Liver (tissue), 9 donors: ENCODE measurements around the gene TRPM6. TPM values are rescaled to one million over a fixed set of nuclear protein-coding genes. Genes with fewer than 3 reads are reported as not detected.
"Not testable (repeated sequence)": the region's sequence is repeated elsewhere in the genome, so short reads cannot be mapped to it uniquely, and the experiment has no call there.

ENCODE experiments used
- DNase-seq: peaks from one replicate; pipeline ENCODE4 v3.0.0-alpha.2; 2017; ENCODE audit warnings: low spot score
- H3K27ac ChIP-seq, 2 donors: one replicate each; pipeline ENCODE4 v1.7.0; 2013; ENCODE audit warnings: inconsistent platforms in 2 of 2, low read length in 2 of 2, control low read depth in 1 of 2, low read depth in 1 of 2, mild to moderate bottlenecking in 1 of 2
- H3K27me3 ChIP-seq, 4 donors: one replicate each; pipeline versions ENCODE4 v1.6.1 to v1.7.0; 2013; ENCODE audit warnings: low read length in 3 of 4, inconsistent platforms in 1 of 4, mild to moderate bottlenecking in 1 of 4, moderate library complexity in 1 of 4; ENCODE audit not compliant: control insufficient read depth in 4 of 4, insufficient read depth in 4 of 4
- H3K36me3 ChIP-seq, 4 donors: one replicate each; pipeline versions ENCODE4 v1.6.1 to v1.7.0; 2013; ENCODE audit warnings: low read length in 3 of 4, mild to moderate bottlenecking in 3 of 4, low read depth in 1 of 4, moderate library complexity in 1 of 4; ENCODE audit not compliant: control insufficient read depth in 4 of 4, insufficient read depth in 3 of 4
- H3K4me1 ChIP-seq, 4 donors: one replicate each; pipeline versions ENCODE4 v1.6.1 to v1.7.0; 2013; ENCODE audit warnings: low read length in 3 of 4, mild to moderate bottlenecking in 3 of 4, moderate library complexity in 1 of 4; ENCODE audit not compliant: control insufficient read depth in 4 of 4, insufficient read depth in 4 of 4
- H3K4me3 ChIP-seq, 3 donors: one replicate each; pipeline versions ENCODE4 v1.6.1 to v1.7.0; 2013; ENCODE audit warnings: low read length in 3 of 3, control low read depth in 1 of 3, low read depth in 1 of 3, mild to moderate bottlenecking in 1 of 3
- H3K9ac ChIP-seq, 2 donors: one replicate each; pipeline ENCODE4 v1.7.0; 2013; ENCODE audit warnings: low read length in 2 of 2, mild to moderate bottlenecking in 2 of 2, moderate library complexity in 2 of 2, control low read depth in 1 of 2, low read depth in 1 of 2
- H3K9me3 ChIP-seq, 4 donors: one replicate each; pipeline versions ENCODE4 v1.6.1 to v1.7.0; 2013; ENCODE audit warnings: low read length in 3 of 4; ENCODE audit not compliant: control insufficient read depth in 4 of 4
- FOXA1 ChIP-seq: IDR thresholded peaks from 2 replicates; pipeline ENCODE4 v1.6.1; 2016; ENCODE audit warnings: antibody characterized with exemption
- FOXA2 ChIP-seq: IDR thresholded peaks from 2 replicates; pipeline ENCODE4 v1.6.1; 2016; ENCODE audit warnings: antibody characterized with exemption
- GABPA ChIP-seq, 2 donors: IDR thresholded peaks in 1 of 2; conservative IDR thresholded peaks in 1 of 2; 2 replicates each; pipeline ENCODE4 v1.6.1; 2016; ENCODE audit warnings: antibody characterized with exemption in 2 of 2, mild to moderate bottlenecking in 1 of 2, moderate library complexity in 1 of 2
- HNF4A ChIP-seq, 2 donors: conservative IDR thresholded peaks; 2 replicates each; pipeline ENCODE4 v1.6.1; 2016; ENCODE audit warnings: antibody characterized with exemption in 2 of 2, mild to moderate bottlenecking in 2 of 2
- HNF4G ChIP-seq: IDR thresholded peaks from 2 replicates; pipeline ENCODE4 v1.6.1; 2016; ENCODE audit warnings: antibody characterized with exemption
- JUND ChIP-seq, 2 donors: IDR thresholded peaks; 2 replicates each; pipeline ENCODE4 v1.6.1; 2016; ENCODE audit warnings: antibody characterized with exemption in 2 of 2
- RAD21 ChIP-seq, 2 donors: IDR thresholded peaks; 2 replicates each; pipeline ENCODE4 v1.6.1; 2016; ENCODE audit warnings: antibody characterized with exemption in 2 of 2, mild to moderate bottlenecking in 2 of 2
- RXRA ChIP-seq, 2 donors: IDR thresholded peaks; 2 replicates each; pipeline ENCODE4 v1.6.1; 2017 to 2018; ENCODE audit warnings: antibody characterized with exemption in 2 of 2, mild to moderate bottlenecking in 1 of 2
- SP1 ChIP-seq: IDR thresholded peaks from 2 replicates; pipeline ENCODE4 v1.6.1; 2018; ENCODE audit warnings: antibody characterized with exemption, mild to moderate bottlenecking
- YY1 ChIP-seq: IDR thresholded peaks from 2 replicates; pipeline ENCODE4 v1.6.1; 2016; ENCODE audit warnings: antibody characterized with exemption, mild to moderate bottlenecking
- WGBS: extraction: QIAGEN DNeasy Blood & Tissue Kit; methylation state at CpG from one replicate; pipeline ENCODE4 v1.1.7; 2013; 5-methylcytosine and 5-hydroxymethylcytosine counted together
- polyA plus RNA-seq, 2 donors: library from polyadenylated mRNA; stranded (reverse) in 1 of 2; unstranded in 1 of 2; fragments of 200-250 nt in 1 of 2; fragments of >200 nt in 1 of 2; fragmentation: Nextera tagmentation in 1 of 2; extraction: Ambion mirVana in 1 of 2; gene quantifications; one replicate each; pipeline versions ENCODE4 v1.2.1 to v1.2.3, GENCODE V29; 2013 to 2015
- total RNA-seq, 2 donors: library from RNA; depleted of rRNA; stranded (reverse); fragments of >200 nt; gene quantifications; one replicate each; pipeline ENCODE4 v1.2.3, GENCODE V29; 2014
- TF ChIP-seq, protein P1 (sequence below): IDR thresholded peaks from 2 replicates; pipeline ENCODE4 v1.6.1; 2016; ENCODE audit warnings: antibody characterized with exemption, mild to moderate bottlenecking
- TF ChIP-seq, protein P2 (sequence below): IDR thresholded peaks from 2 replicates; pipeline ENCODE4 v1.6.1; 2016; ENCODE audit warnings: antibody characterized with exemption
- TF ChIP-seq, protein P3 (sequence below): IDR thresholded peaks from 2 replicates; pipeline ENCODE4 v1.6.1; 2016; ENCODE audit warnings: antibody characterized with exemption
- TF ChIP-seq, protein P4 (sequence below): IDR thresholded peaks from 2 replicates; pipeline ENCODE4 v1.6.1; 2016; ENCODE audit warnings: antibody characterized with exemption
- TF ChIP-seq, protein P5 (sequence below): fragments of 150-350 bp; IDR thresholded peaks from 2 replicates; pipeline ENCODE4 v1.5.1; 2017; ENCODE audit warnings: improper control_type of control experiment, low read depth, low read length; ENCODE audit not compliant: missing input control
- donor health status: healthy.
- donor health status: healthy.
- donor health status: healthy.
- donor health status: healthy.
- donor health status: healthy.

TRPM6 gene
- total and polyA plus RNA-seq, 4 donors, result 0.05 to 0.67 (median 0.10) TPM

DNA sequence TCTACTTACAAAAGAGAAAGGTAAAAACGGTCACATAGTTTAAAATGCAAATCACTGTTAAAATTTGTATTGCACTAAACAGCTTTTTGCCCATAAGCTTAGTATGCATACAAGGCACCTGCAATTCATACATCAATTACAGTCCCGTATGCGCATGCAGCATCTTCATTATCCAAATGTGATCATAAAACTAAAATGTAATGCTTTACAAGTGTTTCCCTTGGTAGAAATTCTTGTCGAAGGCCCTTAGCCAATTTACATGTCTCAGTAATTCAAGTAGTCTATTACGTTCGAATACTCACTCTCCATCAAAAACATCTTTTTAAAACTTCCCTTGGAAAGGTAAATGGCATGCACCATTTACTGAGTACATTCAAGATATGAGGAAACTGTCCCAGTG, 32.6 kb downstream of the TRPM6 start:
- 86% methylated on average over 6 of the region's 6 CpGs for WGBS
- Histone ChIP-seq H3K9ac (no peak overlapping the region), H3K27ac (no peak overlapping the region), H3K27me3 (no peaks in the 10 kb centered on the region), H3K36me3 (no peaks in the 10 kb centered on the region), H3K9me3 (no peaks in the 10 kb centered on the region), H3K4me3 (no peak overlapping the region), H3K4me1 (no peaks in the 10 kb centered on the region)
- DNase-seq, result no peak
- TF ChIP-seq HNF4G, result no peak
- TF ChIP-seq, protein P1, sequence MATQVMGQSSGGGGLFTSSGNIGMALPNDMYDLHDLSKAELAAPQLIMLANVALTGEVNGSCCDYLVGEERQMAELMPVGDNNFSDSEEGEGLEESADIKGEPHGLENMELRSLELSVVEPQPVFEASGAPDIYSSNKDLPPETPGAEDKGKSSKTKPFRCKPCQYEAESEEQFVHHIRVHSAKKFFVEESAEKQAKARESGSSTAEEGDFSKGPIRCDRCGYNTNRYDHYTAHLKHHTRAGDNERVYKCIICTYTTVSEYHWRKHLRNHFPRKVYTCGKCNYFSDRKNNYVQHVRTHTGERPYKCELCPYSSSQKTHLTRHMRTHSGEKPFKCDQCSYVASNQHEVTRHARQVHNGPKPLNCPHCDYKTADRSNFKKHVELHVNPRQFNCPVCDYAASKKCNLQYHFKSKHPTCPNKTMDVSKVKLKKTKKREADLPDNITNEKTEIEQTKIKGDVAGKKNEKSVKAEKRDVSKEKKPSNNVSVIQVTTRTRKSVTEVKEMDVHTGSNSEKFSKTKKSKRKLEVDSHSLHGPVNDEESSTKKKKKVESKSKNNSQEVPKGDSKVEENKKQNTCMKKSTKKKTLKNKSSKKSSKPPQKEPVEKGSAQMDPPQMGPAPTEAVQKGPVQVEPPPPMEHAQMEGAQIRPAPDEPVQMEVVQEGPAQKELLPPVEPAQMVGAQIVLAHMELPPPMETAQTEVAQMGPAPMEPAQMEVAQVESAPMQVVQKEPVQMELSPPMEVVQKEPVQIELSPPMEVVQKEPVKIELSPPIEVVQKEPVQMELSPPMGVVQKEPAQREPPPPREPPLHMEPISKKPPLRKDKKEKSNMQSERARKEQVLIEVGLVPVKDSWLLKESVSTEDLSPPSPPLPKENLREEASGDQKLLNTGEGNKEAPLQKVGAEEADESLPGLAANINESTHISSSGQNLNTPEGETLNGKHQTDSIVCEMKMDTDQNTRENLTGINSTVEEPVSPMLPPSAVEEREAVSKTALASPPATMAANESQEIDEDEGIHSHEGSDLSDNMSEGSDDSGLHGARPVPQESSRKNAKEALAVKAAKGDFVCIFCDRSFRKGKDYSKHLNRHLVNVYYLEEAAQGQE, result no peak
- TF ChIP-seq GABPA (IDR thresholded peaks at IDR 0.05 in 1 of 2, conservative IDR thresholded peaks at IDR 0.05 in 1 of 2), result no peak
- no peak for TF ChIP-seq FOXA1
- no peak for TF ChIP-seq FOXA2
- TF ChIP-seq, protein P2, sequence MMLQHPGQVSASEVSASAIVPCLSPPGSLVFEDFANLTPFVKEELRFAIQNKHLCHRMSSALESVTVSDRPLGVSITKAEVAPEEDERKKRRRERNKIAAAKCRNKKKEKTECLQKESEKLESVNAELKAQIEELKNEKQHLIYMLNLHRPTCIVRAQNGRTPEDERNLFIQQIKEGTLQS, result no peak
- TF ChIP-seq RAD21 (IDR thresholded peaks at IDR 0.05), result no peak
- TF ChIP-seq, protein P3, sequence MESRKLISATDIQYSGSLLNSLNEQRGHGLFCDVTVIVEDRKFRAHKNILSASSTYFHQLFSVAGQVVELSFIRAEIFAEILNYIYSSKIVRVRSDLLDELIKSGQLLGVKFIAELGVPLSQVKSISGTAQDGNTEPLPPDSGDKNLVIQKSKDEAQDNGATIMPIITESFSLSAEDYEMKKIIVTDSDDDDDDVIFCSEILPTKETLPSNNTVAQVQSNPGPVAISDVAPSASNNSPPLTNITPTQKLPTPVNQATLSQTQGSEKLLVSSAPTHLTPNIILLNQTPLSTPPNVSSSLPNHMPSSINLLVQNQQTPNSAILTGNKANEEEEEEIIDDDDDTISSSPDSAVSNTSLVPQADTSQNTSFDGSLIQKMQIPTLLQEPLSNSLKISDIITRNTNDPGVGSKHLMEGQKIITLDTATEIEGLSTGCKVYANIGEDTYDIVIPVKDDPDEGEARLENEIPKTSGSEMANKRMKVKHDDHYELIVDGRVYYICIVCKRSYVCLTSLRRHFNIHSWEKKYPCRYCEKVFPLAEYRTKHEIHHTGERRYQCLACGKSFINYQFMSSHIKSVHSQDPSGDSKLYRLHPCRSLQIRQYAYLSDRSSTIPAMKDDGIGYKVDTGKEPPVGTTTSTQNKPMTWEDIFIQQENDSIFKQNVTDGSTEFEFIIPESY, result no peak
- TF ChIP-seq, protein P4, sequence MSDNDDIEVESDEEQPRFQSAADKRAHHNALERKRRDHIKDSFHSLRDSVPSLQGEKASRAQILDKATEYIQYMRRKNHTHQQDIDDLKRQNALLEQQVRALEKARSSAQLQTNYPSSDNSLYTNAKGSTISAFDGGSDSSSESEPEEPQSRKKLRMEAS, result no peak
- no peak for TF ChIP-seq YY1
- TF ChIP-seq SP1, result no peak
- no peak for TF ChIP-seq JUND (IDR thresholded peaks at IDR 0.05)
- TF ChIP-seq, protein P5, sequence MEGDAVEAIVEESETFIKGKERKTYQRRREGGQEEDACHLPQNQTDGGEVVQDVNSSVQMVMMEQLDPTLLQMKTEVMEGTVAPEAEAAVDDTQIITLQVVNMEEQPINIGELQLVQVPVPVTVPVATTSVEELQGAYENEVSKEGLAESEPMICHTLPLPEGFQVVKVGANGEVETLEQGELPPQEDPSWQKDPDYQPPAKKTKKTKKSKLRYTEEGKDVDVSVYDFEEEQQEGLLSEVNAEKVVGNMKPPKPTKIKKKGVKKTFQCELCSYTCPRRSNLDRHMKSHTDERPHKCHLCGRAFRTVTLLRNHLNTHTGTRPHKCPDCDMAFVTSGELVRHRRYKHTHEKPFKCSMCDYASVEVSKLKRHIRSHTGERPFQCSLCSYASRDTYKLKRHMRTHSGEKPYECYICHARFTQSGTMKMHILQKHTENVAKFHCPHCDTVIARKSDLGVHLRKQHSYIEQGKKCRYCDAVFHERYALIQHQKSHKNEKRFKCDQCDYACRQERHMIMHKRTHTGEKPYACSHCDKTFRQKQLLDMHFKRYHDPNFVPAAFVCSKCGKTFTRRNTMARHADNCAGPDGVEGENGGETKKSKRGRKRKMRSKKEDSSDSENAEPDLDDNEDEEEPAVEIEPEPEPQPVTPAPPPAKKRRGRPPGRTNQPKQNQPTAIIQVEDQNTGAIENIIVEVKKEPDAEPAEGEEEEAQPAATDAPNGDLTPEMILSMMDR, result no peak
- no peak for TF ChIP-seq RXRA (IDR thresholded peaks at IDR 0.05)
- no peak for TF ChIP-seq HNF4A (conservative IDR thresholded peaks at IDR 0.05)

DNA sequence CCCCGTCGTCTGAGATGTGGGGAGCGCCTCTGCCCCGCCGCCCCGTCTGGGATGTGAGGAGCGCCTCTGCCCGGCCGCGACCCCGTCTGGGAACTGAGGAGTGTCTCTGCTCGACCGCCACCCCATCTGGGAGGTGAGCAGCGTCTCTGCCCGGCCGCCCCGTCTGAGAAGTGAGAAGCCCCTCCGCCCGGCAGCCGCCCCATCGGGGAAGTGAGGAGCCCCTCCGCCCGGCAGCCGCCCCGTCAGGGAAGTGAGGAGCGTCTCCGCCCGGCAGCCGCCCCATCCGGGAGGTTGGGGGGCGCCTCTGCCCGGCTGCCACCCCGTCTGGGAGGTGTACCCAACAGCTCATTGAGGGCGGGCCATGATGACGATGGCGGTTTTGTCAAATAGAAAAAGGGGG, 34.7 kb downstream of the TRPM6 start:
- 93% methylated on average over 36 of the region's 36 CpGs for WGBS
- DNase-seq, H3K9ac ChIP-seq, H3K36me3 ChIP-seq, H3K27me3 ChIP-seq, H3K4me3 ChIP-seq, H3K27ac ChIP-seq, H3K4me1 ChIP-seq, H3K9me3 ChIP-seq: not testable (repeated sequence)
